ENCODE data around the gene TMPRSS12. TPM values are rescaled to one million over a fixed set of nuclear protein-coding genes. Genes with fewer than 3 reads are reported as not detected.
"Not testable (repeated sequence)": the region's sequence is repeated elsewhere in the genome, so short reads cannot be mapped to it uniquely, and the experiment has no call there.

The TMPRSS12 gene
- total RNA-seq, 1 experiment from 2014 or later, result not detected

- Histone ChIP-seq H3K9ac (ENCODE audit: low read length) (no peak overlapping the region), H3K79me2 (ENCODE audit: insufficient read depth, low read length) (no peaks in the 10 kb centered on the region), H4K20me1 (ENCODE audit: insufficient read depth) (no peaks in the 10 kb centered on the region), H3K36me3 (ENCODE audit: control insufficient read depth in 1 of 2, insufficient read depth in 2 of 2, low read length in 2 of 2) (no peaks in the 10 kb centered on the region), H3K27ac (ENCODE audit: low read depth, low read length) (no peak overlapping the region), H3K4me3 (replicated peaks in 1 of 2; ENCODE audit: low read depth in 1 of 2, low read length in 2 of 2) (no peak overlapping the region), H3K9me2 (ENCODE audit: insufficient read depth) (no peaks in the 10 kb centered on the region), H3K27me3 (ENCODE audit: insufficient read depth, low read length) (no peaks in the 10 kb centered on the region), H3K4me1 (ENCODE audit: control insufficient read depth in 1 of 2, insufficient read depth in 2 of 2, low read length in 2 of 2) (no peaks in the 10 kb centered on the region), H3K4me2 (ENCODE audit: low read length) (no peak overlapping the region), H2AFZ (ENCODE audit: low read depth, low read length, poor library complexity, severe bottlenecking) (no peak overlapping the region), H3K9me3 (ENCODE audit: control insufficient read depth in 1 of 2, insufficient read depth in 1 of 2, low read depth in 1 of 2, low read length in 2 of 2) (no peaks in the 10 kb centered on the region)
- CTCF ChIA-PET, result no interaction called here
- POLR2A ChIA-PET, result no interaction called here
- ATAC-seq, result no peak
- no peak for DNase-seq (ENCODE audit: low read depth, low spot score)
- intact Hi-C loops (cut with micrococcal nuclease), result no loop called here
- no peak for TF ChIP-seq JUND (IDR thresholded peaks at IDR 0.05)
- TF ChIP-seq CTCF (IDR thresholded peaks at IDR 0.05 in 2 of 3, conservative IDR thresholded peaks at IDR 0.05 in 1 of 3; ENCODE audit: borderline replicate concordance in 1 of 3, insufficient read depth in 1 of 3, low read depth in 2 of 3, low read length in 2 of 3), result no peak
- no peak for TF ChIP-seq ZFX (IDR thresholded peaks at IDR 0.05)
- TF ChIP-seq SP1 (IDR thresholded peaks at IDR 0.05; ENCODE audit: low read depth), result no peak
- no peak for TF ChIP-seq ZNF274 (IDR thresholded peaks at IDR 0.05; ENCODE audit: low read depth, low read length)
- no peak for TF ChIP-seq EZH2 (IDR thresholded peaks at IDR 0.05)
- TF ChIP-seq CEBPB (IDR thresholded peaks at IDR 0.05; ENCODE audit: low read depth), result no peak
- TF ChIP-seq FOSL1 (IDR thresholded peaks at IDR 0.05; ENCODE audit: low read depth), result no peak
- BruUV-seq (replicated peaks), result no TSS peak
- RAD21 ChIA-PET (ENCODE audit: low non-redundant PET in 1 of 2, low total read pairs in 2 of 2, uncharacterized antibody in 2 of 2, unreplicated experiment in 2 of 2), result no interaction called here
These were observed 6.2 kb downstream of the TMPRSS12 start for GRCh38 chr12:50848963-50849362.

DNA sequence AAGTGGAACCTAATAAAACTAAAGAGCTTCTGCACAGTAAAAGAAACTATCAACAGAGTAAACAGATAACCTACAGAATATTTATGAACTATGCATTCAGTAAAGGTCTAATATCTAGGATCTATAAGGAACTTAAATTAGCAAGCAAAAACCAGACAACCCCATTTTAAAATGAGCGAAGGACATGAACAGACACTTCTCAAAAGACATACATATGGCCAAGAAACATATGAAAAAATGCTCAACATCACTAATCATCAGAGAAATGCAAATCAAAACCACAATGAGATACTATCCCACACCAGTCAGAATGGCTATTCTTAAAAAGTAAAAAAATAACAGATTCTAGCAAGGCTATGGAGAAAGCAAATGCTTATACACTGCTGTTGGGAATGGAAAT lies 12.5 kb downstream of the TMPRSS12 start:
- H2AFZ ChIP-seq (ENCODE audit: low read depth, low read length, poor library complexity, severe bottlenecking); H3K9ac ChIP-seq (ENCODE audit: low read length); H3K27ac ChIP-seq (ENCODE audit: low read depth, low read length); H3K4me1 ChIP-seq (ENCODE audit: control insufficient read depth in 1 of 2, insufficient read depth in 2 of 2, low read length in 2 of 2); H3K9me3 ChIP-seq (ENCODE audit: control insufficient read depth in 1 of 2, insufficient read depth in 1 of 2, low read depth in 1 of 2, low read length in 2 of 2); RAD21 ChIA-PET (ENCODE audit: low non-redundant PET in 1 of 2, low total read pairs in 2 of 2, uncharacterized antibody in 2 of 2, unreplicated experiment in 2 of 2); ATAC-seq; H3K4me2 ChIP-seq (ENCODE audit: low read length); POLR2A ChIA-PET; DNase-seq (ENCODE audit: low read depth, low spot score); H3K36me3 ChIP-seq (ENCODE audit: control insufficient read depth in 1 of 2, insufficient read depth in 2 of 2, low read length in 2 of 2); BruUV-seq (replicated peaks); H3K9me2 ChIP-seq (ENCODE audit: insufficient read depth); intact Hi-C loops (cut with micrococcal nuclease); CTCF ChIA-PET; H4K20me1 ChIP-seq (ENCODE audit: insufficient read depth); H3K79me2 ChIP-seq (ENCODE audit: insufficient read depth, low read length); H3K4me3 ChIP-seq (replicated peaks in 1 of 2; ENCODE audit: low read depth in 1 of 2, low read length in 2 of 2); H3K27me3 ChIP-seq (ENCODE audit: insufficient read depth, low read length): not testable (repeated sequence)

- intact Hi-C loops (cut with micrococcal nuclease); H3K9ac ChIP-seq (ENCODE audit: low read length); H3K4me2 ChIP-seq (ENCODE audit: low read length); H3K4me1 ChIP-seq (ENCODE audit: control insufficient read depth in 1 of 2, insufficient read depth in 2 of 2, low read length in 2 of 2); CTCF ChIA-PET; H2AFZ ChIP-seq (ENCODE audit: low read depth, low read length, poor library complexity, severe bottlenecking); BruUV-seq (replicated peaks); H3K9me2 ChIP-seq (ENCODE audit: insufficient read depth); H3K27ac ChIP-seq (ENCODE audit: low read depth, low read length); H3K4me3 ChIP-seq (replicated peaks in 1 of 2; ENCODE audit: low read depth in 1 of 2, low read length in 2 of 2); H3K9me3 ChIP-seq (ENCODE audit: control insufficient read depth in 1 of 2, insufficient read depth in 1 of 2, low read depth in 1 of 2, low read length in 2 of 2); H3K79me2 ChIP-seq (ENCODE audit: insufficient read depth, low read length); POLR2A ChIA-PET; DNase-seq (ENCODE audit: low read depth, low spot score); H3K27me3 ChIP-seq (ENCODE audit: insufficient read depth, low read length); H4K20me1 ChIP-seq (ENCODE audit: insufficient read depth); ATAC-seq; RAD21 ChIA-PET (ENCODE audit: low non-redundant PET in 1 of 2, low total read pairs in 2 of 2, uncharacterized antibody in 2 of 2, unreplicated experiment in 2 of 2); H3K36me3 ChIP-seq (ENCODE audit: control insufficient read depth in 1 of 2, insufficient read depth in 2 of 2, low read length in 2 of 2): not testable (repeated sequence)
These were observed 13.0 kb downstream of the TMPRSS12 start for GRCh38 chr12:50855679-50856078.

All from HCT116 (cell line).